Endodermal cell (in vitro differentiated cells): ENCODE data around the gene C3orf20. TPM values are rescaled to one million over a fixed set of nuclear protein-coding genes. Genes with fewer than 3 reads are reported as not detected.

Experiments used
- DNase-seq: peaks from one replicate; pipeline ENCODE4 v3.0.0-alpha.2; 2017
- H3K27ac ChIP-seq: 2 replicates; pipeline ENCODE4 v1.5.1; 2013; ENCODE audit warnings: mild to moderate bottlenecking, low read depth, low read length, moderate library complexity
- H3K27me3 ChIP-seq: 2 replicates; pipeline ENCODE4 v1.6.1; 2013; ENCODE audit warnings: mild to moderate bottlenecking, low read length, moderate library complexity; ENCODE audit not compliant: insufficient read depth, control insufficient read depth, poor library complexity, severe bottlenecking
- H3K36me3 ChIP-seq: 2 replicates; pipeline ENCODE4 v1.7.0; 2013; ENCODE audit warnings: mild to moderate bottlenecking, low read length, moderate library complexity; ENCODE audit not compliant: control insufficient read depth, insufficient read depth
- H3K4me1 ChIP-seq: one replicate; pipeline ENCODE4 v1.7.0; 2013; ENCODE audit warnings: low read length; ENCODE audit not compliant: control insufficient read depth, insufficient read depth
- H3K4me3 ChIP-seq: 2 replicates; pipeline ENCODE4 v1.5.1; 2013; ENCODE audit warnings: mild to moderate bottlenecking, low read length, moderate library complexity
- H3K9ac ChIP-seq: 2 replicates; pipeline ENCODE4 v1.6.1; 2013; ENCODE audit warnings: mild to moderate bottlenecking, low read length, moderate library complexity; ENCODE audit not compliant: poor library complexity, severe bottlenecking; ENCODE audit errors: extremely low read depth
- H3K9me3 ChIP-seq: 2 replicates; pipeline ENCODE4 v1.6.1; 2013; ENCODE audit warnings: mild to moderate bottlenecking, low read length, moderate library complexity; ENCODE audit not compliant: control insufficient read depth
- H3K27ac Mint-ChIP-seq: 2 replicates; pipeline ENCODE4 v1.8.0; 2020; ENCODE audit warnings: mixed read lengths
- H3K27me3 Mint-ChIP-seq: 2 replicates; pipeline ENCODE4 v1.8.0; 2021; ENCODE audit warnings: mild to moderate bottlenecking, mixed read lengths; ENCODE audit not compliant: insufficient read depth
- H3K36me3 Mint-ChIP-seq: 2 replicates; pipeline ENCODE4 v1.8.0; 2020; ENCODE audit warnings: low read depth, mixed read lengths
- H3K4me1 Mint-ChIP-seq: 2 replicates; pipeline ENCODE4 v1.8.0; 2020; ENCODE audit warnings: mixed read lengths
- H3K4me3 Mint-ChIP-seq: 2 replicates; pipeline ENCODE4 v1.8.0; 2020; ENCODE audit warnings: mild to moderate bottlenecking, moderate library complexity, mixed read lengths
- H3K9me3 Mint-ChIP-seq: 2 replicates; pipeline ENCODE4 v1.8.0; 2020; ENCODE audit warnings: mild to moderate bottlenecking, mixed read lengths
- WGBS, 2 experiments: methylation state at CpG; one replicate each; pipeline versions ENCODE4 v1.1.5 to v1.1.7; 2013; ENCODE audit warnings: missing lambda C conversion rate in 2 of 2, mixed read lengths in 1 of 2; ENCODE audit not compliant: insufficient coverage in 1 of 2, insufficient read length in 1 of 2; 5-methylcytosine and 5-hydroxymethylcytosine counted together
- total RNA-seq, 2 donors: library from RNA; stranded (reverse); fragmentation: NEBNext Ultra II Directional in 1 of 2; extraction: Animal tissue kit (Norgen Biotek cat#: 25700) in 1 of 2; gene quantifications; 2 replicates in 1 of 2; 3 replicates in 1 of 2; pipeline ENCODE4 v1.2.1, GENCODE V29; 2021
- TF ChIP-seq, protein P1 (sequence below): fragments of 200-600 bp; sonication (generic); conservative IDR thresholded peaks from 2 replicates; pipeline ENCODE4 v1.5.0; 2021; ENCODE audit warnings: antibody characterized with exemption, mild to moderate bottlenecking

The C3orf20 gene
- total RNA-seq, 2 donors from 2014 or later = not detected

DNA sequence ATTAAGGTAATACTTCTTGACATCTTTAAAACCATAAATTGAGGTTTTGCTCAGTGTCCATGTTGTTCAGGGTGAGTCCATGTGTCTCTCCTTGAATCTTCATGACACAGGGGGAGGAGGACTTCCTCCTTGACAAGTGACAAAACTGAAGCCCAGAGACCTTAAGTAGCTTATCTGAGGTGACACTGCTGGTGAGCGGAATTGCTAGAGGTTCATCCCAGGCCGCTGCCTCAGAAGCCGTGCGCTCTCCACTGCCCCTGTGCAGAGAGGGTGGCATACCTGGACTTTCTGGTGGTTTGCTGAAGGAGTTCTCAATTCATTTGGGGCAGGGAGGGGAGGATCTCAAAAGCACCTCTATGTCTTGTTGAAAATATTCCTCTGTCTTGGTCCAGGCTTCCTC is 46.5 kb upstream of the C3orf20 start:
- Mint-ChIP-seq H3K9me3 (peaks cover 7% of the 10 kb centered on the region), H3K4me1 (peaks cover 4% of the 10 kb centered on the region), H3K27ac (no peak overlapping the region), H3K36me3 (no peaks in the 10 kb centered on the region), H3K4me3 (no peak overlapping the region), H3K27me3 (peaks cover 3% of the 10 kb centered on the region)
- no peak overlapping the region for H3K27ac ChIP-seq
- no peaks in the 10 kb centered on the region for H3K36me3 ChIP-seq
- H3K9ac ChIP-seq = no peak overlapping the region
- TF ChIP-seq, protein P1, sequence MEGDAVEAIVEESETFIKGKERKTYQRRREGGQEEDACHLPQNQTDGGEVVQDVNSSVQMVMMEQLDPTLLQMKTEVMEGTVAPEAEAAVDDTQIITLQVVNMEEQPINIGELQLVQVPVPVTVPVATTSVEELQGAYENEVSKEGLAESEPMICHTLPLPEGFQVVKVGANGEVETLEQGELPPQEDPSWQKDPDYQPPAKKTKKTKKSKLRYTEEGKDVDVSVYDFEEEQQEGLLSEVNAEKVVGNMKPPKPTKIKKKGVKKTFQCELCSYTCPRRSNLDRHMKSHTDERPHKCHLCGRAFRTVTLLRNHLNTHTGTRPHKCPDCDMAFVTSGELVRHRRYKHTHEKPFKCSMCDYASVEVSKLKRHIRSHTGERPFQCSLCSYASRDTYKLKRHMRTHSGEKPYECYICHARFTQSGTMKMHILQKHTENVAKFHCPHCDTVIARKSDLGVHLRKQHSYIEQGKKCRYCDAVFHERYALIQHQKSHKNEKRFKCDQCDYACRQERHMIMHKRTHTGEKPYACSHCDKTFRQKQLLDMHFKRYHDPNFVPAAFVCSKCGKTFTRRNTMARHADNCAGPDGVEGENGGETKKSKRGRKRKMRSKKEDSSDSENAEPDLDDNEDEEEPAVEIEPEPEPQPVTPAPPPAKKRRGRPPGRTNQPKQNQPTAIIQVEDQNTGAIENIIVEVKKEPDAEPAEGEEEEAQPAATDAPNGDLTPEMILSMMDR = no peak
- H3K27me3 ChIP-seq = no peaks in the 10 kb centered on the region
- 92 to 100% methylated on average over 3 to 4 of the region's 4 CpGs for WGBS, 2 experiments
- H3K9me3 ChIP-seq = peaks cover 14% of the 10 kb centered on the region
- no peak for DNase-seq
- peaks cover 6% of the 10 kb centered on the region for H3K4me1 ChIP-seq
- no peak overlapping the region for H3K4me3 ChIP-seq

DNA sequence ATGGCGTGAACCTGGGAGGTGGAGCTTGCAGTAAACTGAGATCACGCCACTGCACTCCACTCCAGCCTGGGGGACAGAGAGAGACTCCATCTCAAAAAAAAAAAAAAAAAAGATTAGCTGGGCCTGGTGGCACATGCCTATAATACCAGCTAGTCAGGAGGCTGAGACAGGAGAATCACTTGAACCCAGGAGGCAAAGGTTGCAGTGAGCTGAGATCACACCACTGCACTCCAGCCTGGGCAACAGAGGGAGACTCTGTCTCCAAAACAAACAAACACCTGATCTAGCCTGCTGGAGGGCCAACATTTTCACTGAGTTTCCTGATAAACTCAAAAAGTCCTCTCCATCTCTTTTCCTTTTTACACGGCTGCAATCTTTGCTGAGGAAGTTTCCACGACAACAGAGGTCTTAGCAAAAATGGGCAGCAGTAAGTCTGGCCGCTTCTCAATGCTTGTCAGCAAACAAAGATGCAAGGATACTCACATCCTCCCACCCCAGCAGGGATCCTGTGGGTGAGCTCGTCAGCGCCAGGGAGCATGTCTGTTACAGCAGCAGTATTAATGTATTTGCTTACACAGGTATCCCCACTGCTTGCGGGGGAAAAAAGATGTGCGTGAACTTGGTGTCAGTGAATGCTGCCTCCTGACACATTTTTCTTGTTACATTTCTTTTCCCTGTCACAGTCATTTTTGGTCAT is 44.4 kb upstream of the C3orf20 start:
- Histone ChIP-seq H3K36me3 (no peaks in the 10 kb centered on the region), H3K27me3 (no peaks in the 10 kb centered on the region), H3K9me3 (peaks cover 14% of the 10 kb centered on the region), H3K9ac (no peak overlapping the region), H3K4me1 (peaks cover 6% of the 10 kb centered on the region), H3K27ac (no peak overlapping the region), H3K4me3 (no peak overlapping the region)
- Mint-ChIP-seq H3K27me3 (peaks cover 12% of the 10 kb centered on the region), H3K4me3 (no peak overlapping the region), H3K9me3 (peaks cover 7% of the 10 kb centered on the region), H3K36me3 (no peaks in the 10 kb centered on the region), H3K4me1 (peaks cover 3% of the 10 kb centered on the region), H3K27ac (no peak overlapping the region)
- TF ChIP-seq, protein P1 = no peak
- WGBS, 2 experiments = 69 to 83% methylated on average over 7 to 9 of the region's 9 CpGs
- peak; percentile 50 for DNase-seq

GRCh38 chr3:14631101-14631497 is 43.8 kb upstream of the C3orf20 start:
- WGBS, 2 experiments = 89 to 98% methylated on average over 5 of the region's 5 CpGs
- Mint-ChIP-seq H3K4me1 (peaks cover 3% of the 10 kb centered on the region), H3K4me3 (no peak overlapping the region), H3K9me3 (peaks cover 7% of the 10 kb centered on the region), H3K27ac (no peak overlapping the region), H3K36me3 (no peaks in the 10 kb centered on the region), H3K27me3 (peaks cover 17% of the 10 kb centered on the region)
- TF ChIP-seq, protein P1 = no peak
- H3K9me3 ChIP-seq = peaks cover 14% of the 10 kb centered on the region
- H3K36me3 ChIP-seq = no peaks in the 10 kb centered on the region
- H3K27me3 ChIP-seq = peaks cover 3% of the 10 kb centered on the region
- no peak overlapping the region for H3K27ac ChIP-seq
- H3K9ac ChIP-seq = no peak overlapping the region
- H3K4me1 ChIP-seq = peaks cover 6% of the 10 kb centered on the region
- no peak for DNase-seq
- H3K4me3 ChIP-seq = no peak overlapping the region
